GM18520 (cell line): ENCODE measurements around the gene ZNF207.
"Not testable (repeated sequence)": the region's sequence is repeated elsewhere in the genome, so short reads cannot be mapped to it uniquely, and the experiment has no call there.

Source experiments
- ATAC-seq: cut with Tn5 transposase; IDR thresholded peaks from one replicate; pipeline ENCODE4 v1.9.1; 2021; ENCODE audit not compliant: unreplicated experiment

ZNF207 gene

GRCh38 chr17:32335046-32335445 is 14.9 kb upstream of the ZNF207 start:
- ATAC-seq, result no peak

GRCh38 chr17:32335687-32336086 is 14.3 kb upstream of the ZNF207 start:
- ATAC-seq, result no peak

DNA sequence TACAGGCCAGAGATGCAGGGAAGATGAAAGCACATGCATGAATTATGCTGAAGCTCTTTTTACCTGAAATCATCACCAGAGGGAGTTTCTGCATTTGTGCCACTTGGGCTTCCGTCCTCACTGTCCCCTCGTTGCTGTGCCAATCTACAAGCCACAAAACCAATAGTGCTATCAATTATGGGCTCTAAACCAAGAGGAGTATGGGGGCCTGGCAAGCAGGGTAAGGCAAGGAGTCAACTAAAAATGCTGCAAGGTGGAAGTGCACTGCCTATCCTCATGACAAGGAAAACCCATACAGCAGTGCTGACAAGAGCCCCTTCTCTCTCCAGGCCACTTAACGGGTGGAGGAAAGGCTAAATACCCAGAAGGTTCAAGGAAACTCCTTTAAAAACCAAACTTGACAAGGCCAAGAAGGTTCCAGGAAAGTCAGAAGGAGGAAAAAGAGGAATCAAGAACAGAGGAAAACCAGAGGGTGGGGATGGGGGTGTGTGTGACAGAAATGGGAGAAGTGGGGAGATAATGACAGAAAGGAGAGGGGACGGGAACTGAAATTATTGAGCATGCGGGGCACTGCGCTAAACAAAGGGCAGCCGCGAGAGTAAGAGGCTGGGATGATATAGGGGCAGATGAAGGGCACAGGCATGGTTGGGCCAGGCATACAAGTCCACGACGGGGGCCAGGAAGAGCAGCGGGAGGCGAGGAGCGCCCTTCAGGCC is 8.7 kb upstream of the ZNF207 start:
- ATAC-seq, result peak; percentile 12

DNA sequence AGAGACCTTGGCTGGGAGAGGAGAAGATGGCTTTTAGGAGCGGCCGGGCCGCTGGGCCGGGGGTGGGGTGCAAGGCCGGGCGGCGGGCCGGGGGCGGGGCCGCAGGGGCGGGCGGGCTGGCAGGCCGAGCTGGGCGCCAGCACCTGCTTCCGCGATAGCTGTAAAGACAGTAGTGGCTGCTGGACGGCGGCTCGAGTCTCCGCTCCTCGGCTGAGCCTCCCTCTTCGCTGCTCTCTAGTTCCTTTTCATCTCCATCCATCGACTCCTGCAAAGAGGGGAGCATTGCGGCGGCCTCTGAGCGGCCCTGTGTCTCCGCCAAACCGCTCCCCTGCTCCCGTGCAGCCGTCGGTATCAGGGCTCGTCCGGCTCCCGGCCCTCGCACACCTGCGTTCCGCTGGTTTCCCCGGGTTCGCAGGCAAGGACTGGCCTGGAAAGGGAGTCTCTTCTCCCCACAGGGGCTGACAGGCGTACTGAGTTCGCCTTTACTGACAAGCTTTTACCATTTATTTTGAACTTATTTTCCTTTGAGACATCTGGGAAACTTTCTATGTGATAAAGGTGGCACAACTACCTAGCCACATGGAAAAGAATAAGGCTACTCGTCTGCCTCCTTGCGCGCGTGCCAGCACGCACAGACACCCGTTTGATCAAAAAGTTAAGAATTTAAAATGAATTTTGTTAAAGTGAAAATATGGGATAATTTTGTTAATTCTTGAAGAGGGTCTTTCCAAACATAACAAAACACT is 7.9 kb upstream of the ZNF207 start, which contains the start of gene C17orf75:
Gene C17orf75, minus strand, starts transcription at position 317 of the 746 bp plus-strand sequence. Its CDS starts 34 bp downstream, at position 283.
- ATAC-seq, result peak; percentile 73

DNA sequence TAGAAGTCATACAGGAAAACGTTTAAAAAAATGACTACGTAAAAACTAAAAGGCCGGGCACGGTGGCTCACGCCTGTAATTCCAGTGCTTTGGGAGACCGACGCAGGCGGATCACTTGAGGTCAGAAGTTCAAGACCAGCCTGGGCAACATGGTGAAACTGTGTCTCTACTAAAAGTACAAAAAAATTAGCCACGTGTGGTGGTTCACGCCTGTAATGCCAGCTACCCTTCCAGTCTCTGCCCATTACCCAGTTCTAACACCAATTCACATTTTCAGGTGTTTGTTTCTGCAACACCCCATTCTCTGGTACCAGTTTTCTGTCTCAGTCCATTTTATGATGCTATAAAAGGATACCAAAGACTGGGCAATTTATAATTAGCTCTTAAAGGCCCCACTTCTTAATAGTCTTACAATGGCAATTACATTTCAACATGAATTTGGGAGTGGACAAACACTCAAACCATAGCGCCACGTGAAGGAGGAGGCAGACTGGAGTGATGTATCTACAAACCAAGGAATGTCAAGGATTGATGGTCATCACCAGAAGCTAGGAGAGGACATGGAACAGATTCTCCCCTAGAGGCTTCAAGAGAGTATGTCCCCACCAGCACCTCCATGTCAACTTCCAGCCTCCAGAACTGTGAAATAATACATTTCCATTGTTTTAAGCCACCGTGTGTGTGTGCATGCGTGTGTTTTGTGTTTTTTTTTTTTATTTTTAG is 7.2 kb upstream of the ZNF207 start:
- ATAC-seq, result no peak

DNA sequence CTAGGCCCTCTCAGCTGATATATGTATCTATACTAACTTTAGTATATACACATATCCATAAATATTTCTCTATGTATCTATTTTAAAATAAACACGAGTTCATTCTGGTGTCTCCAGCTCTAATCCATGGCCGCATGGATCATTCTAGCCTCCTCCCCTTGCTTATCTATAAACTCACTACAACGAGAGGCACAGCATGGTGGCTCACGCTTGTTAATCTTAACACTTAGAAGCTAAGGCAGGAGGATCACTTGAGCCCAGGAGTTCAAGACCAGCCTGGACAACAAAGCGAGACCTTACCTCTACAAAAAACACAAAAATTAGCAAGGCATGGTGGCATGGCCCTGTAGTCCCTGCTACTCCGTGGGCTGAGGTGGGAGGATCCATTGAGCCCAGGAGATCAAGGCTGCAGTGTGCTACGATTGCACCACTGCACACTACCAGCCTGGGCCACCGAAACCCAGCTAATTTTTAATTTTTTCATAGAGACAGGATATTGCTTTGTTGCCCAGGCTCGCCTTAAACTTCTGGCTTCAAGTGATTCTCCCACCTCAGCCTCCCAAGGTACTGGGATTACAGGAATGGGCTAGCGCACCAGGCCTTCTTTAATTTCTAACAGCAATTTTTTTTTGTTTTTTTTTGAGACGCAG is 3.9 kb upstream of the ZNF207 start:
- no peak for ATAC-seq

GRCh38 chr17:32348483-32348800 is 1.5 kb upstream of the ZNF207 start:
- no peak for ATAC-seq

DNA sequence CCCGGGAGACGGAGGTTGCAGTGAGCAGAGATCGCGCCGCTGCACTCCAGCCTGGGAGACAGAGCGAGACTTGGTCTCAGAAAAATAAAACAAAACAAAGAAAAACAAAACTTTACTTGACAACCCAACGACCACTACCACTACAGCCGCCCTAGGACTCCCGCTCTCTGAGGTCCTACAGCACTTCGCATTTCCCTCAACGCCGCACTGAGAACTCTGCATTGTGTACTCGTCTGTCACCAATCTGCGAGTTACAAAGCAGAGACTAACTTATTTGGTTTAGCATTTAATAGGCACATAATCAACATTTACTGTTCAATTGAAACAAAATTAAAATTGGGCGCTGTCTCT is 479 bp upstream of the ZNF207 start:
- ATAC-seq, result no peak

- peak; percentile 29 for ATAC-seq
These were observed 885 bp downstream of the ZNF207 start for GRCh38 chr17:32350666-32351418.

- ATAC-seq, result not testable (repeated sequence)
These were observed 2.8 kb downstream of the ZNF207 start for GRCh38 chr17:32352734-32353133.

GRCh38 chr17:32355649-32356377 is 5.9 kb downstream of the ZNF207 start:
- ATAC-seq, result no peak

DNA sequence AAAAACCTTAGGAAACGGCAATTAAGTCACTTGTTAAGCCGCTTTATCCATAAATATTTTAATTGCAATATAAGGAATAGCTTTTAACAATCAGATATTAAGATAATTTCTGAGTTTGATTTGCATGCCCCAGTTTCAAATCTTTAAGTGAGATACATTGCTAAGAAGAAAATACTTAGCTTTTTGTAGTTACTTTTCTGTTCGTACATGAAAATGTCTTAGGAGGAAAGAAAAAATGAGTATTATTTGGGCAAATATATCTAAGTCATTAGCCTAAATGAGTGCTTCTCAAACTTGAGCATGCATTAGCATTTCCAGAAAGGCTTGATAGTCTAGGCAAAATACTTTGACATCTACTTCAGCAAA is 6.4 kb downstream of the ZNF207 start:
- ATAC-seq, result no peak

GRCh38 chr17:32356750-32357149 is 6.8 kb downstream of the ZNF207 start:
- ATAC-seq, result no peak

DNA sequence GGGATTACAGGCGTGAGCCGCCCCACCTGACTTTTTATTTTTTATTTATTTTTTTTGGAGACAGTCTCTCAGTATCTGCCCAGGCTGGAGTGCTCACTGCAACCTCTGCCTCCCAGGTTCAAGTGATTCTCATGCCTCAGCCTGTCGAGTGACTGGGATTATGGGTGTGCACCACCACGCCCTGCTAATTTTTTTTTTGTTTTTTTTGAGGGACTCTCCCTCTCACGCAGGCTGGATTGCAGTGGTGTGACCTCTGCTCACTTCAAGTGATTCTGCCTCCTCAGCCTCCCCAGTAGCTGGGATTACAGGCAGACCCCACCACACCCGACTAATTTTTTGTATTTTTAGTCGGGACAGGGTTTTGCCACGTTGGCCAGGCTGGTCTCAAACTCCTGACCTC is 7.7 kb downstream of the ZNF207 start:
- ATAC-seq, result no peak

GRCh38 chr17:32361270-32361669 is 11.3 kb downstream of the ZNF207 start:
- ATAC-seq, result no peak

- ATAC-seq, result no peak
These were observed 20.5 kb downstream of the ZNF207 start for GRCh38 chr17:32370426-32370825.

DNA sequence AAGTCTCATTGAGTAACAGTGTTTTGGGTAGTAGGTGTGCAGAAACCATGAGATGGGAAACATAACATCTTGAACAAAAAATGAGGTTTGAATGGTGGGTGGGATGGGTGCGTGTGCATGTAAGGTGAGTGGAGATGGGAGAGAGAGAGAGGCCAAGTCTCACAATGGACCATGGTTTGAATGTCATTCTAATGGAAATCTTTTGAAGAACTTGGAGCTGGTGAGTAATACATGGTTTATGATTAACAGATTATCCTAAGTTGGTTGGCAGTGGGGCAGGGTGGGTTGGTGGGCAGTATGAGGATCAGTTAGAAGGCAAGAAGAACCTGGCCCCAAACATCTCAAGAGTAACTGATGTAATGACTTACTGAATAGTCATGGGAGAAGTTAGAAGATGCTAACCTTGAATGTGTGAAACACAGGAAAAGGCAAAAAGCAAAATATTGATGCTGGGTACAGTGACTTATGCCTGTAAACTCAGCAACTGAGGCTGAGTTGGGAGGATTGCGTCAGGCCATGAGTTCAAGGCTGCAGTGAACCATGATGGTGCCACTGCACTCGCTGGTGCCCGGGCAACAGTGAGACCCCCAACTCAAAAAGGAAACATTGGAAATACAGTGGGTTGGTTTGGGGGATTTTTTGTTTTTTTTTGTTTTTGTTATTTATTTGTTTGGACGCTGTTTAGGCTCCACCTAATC is 32.7 kb downstream of the ZNF207 start:
- no peak for ATAC-seq

DNA sequence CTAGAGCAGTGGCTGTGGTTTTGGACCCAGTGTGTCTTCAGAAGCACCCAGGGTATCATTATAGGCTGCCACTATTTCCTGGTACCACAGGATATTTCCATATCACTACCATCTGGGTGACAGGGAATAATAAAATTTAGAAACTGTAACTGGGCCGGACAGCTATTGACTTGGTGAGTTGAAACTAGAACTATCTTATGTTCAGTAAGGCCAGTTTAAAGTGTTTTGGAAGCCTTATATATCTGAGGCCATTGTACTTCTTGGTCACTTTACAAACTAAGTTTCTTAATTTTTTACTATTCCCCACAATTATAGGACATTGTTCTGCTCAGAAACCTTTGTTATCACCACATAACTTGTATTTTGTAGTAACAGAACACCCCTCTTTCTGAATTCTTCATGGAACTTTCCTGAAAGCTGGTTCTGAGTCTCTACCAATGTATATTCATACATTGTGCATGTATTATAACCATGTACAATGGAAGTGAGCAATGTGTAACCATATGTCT is 34.0 kb downstream of the ZNF207 start:
- no peak for ATAC-seq

GRCh38 chr17:32385121-32385520 is 35.2 kb downstream of the ZNF207 start:
- ATAC-seq, result no peak
